HepG2 (cell line): ENCODE data around the gene CIAO3. TPM values are rescaled to one million over a fixed set of nuclear protein-coding genes. Genes with fewer than 3 reads are reported as not detected.
A peak's percentile ranks its signal among the peaks of the same experiment; 100 is the strongest.

ENCODE experiments used
- ATAC-seq: fragments of 200-7000 bp; cut with Tn5 transposase; 3 replicates; pipeline ENCODE4 v1.9.1; 2020; ENCODE audit warnings: mild to moderate bottlenecking, moderate library complexity
- BruUV-seq: library from RNA; stranded (reverse); fragments of 400-500 nt; replicated peaks from 2 replicates; lab custom pipeline; 2021; lab: Mats Ljungman, UMichigan
- CTCF ChIA-PET: fragments of 300-600 bp; formaldehyde crosslinking; extraction: SDS; loops from one replicate; lab custom pipeline; 2021; ENCODE audit warnings: low total read pairs, inconsistent platforms, low intra/inter-chr PET ratio; lab: Yijun Ruan, JAX
- POLR2A ChIA-PET: fragments of 350-600 bp; sonication (Branson Sonifier 250); formaldehyde crosslinking; loops from one replicate; lab custom pipeline; 2020; ENCODE audit warnings: antibody characterized with exemption, inconsistent platforms; lab: Yijun Ruan, JAX
- DNase-seq: peaks from one replicate; pipeline ENCODE4 v3.0.0-alpha.2; 2015; ENCODE audit warnings: low spot score
- FAIRE-seq: peaks from 3 replicates; lab custom pipeline; 2011; peaks lifted over from hg19 to GRCh38; lab: Jason Lieb, UNC
- H2AFZ ChIP-seq: one replicate; pipeline ENCODE4 v1.6.1; 2011; ENCODE audit warnings: low read length, inconsistent platforms
- H3K27ac ChIP-seq: fragments of 300-600 bp; 3 replicates; pipeline ENCODE4 v1.8.0; 2011; ENCODE audit warnings: mixed run types, mild to moderate bottlenecking, mixed read lengths, low read length, inconsistent platforms; ENCODE audit not compliant: insufficient read depth; ENCODE audit errors: extremely low read length
- H3K27me3 ChIP-seq, 2 experiments: fragments of 200-600 bp in 1 of 2; 2 replicates in 1 of 2; 3 replicates in 1 of 2; pipeline versions ENCODE4 v1.6.0 to v1.8.0; 2011; ENCODE audit warnings: low read length in 2 of 2, mild to moderate bottlenecking in 2 of 2, moderate library complexity in 2 of 2, inconsistent platforms in 1 of 2; ENCODE audit not compliant: insufficient read depth in 2 of 2, control insufficient read depth in 1 of 2
- H3K36me3 ChIP-seq, 2 experiments: fragments of 200-600 bp in 1 of 2; replicated peaks in 1 of 2; 2 replicates in 1 of 2; 3 replicates in 1 of 2; pipeline versions ENCODE4 v1.5.1 to v1.8.0; 2011; ENCODE audit warnings: low read length in 2 of 2, inconsistent platforms in 1 of 2; ENCODE audit not compliant: insufficient read depth in 2 of 2, control insufficient read depth in 1 of 2
- H3K4me1 ChIP-seq: 2 replicates; pipeline ENCODE4 v1.5.1; 2012; ENCODE audit warnings: low read length, inconsistent platforms; ENCODE audit not compliant: insufficient read depth
- H3K4me2 ChIP-seq: 2 replicates; pipeline ENCODE4 v1.6.0; 2011; ENCODE audit warnings: low read depth, low read length, inconsistent platforms
- H3K4me3 ChIP-seq, 3 experiments: fragments of 200-600 bp in 1 of 3; sonication (generic), shearing (Covaris generic) in 1 of 3; replicated peaks in 1 of 3; 2 replicates each; pipeline ENCODE4 v1.5.1; 2011 to 2016; ENCODE audit warnings: low read length in 3 of 3, inconsistent platforms in 2 of 3, low read depth in 2 of 3, mild to moderate bottlenecking in 2 of 3, control low read depth in 1 of 3, mixed read lengths in 1 of 3; ENCODE audit not compliant: insufficient read depth in 1 of 3
- H3K79me2 ChIP-seq: one replicate; pipeline ENCODE4 v1.6.1; 2011; ENCODE audit warnings: low read length, inconsistent platforms; ENCODE audit not compliant: insufficient read depth
- H3K9ac ChIP-seq: 2 replicates; pipeline ENCODE4 v1.6.0; 2011; ENCODE audit warnings: mild to moderate bottlenecking, low read depth, low read length, inconsistent platforms; ENCODE audit not compliant: insufficient read depth
- H3K9me3 ChIP-seq: 2 replicates; pipeline ENCODE4 v1.5.1; 2012; ENCODE audit warnings: mild to moderate bottlenecking, low read length
- H4K20me1 ChIP-seq: 2 replicates; pipeline ENCODE4 v1.6.0; 2011; ENCODE audit warnings: inconsistent platforms, mild to moderate bottlenecking, low read length, moderate library complexity; ENCODE audit not compliant: insufficient read depth
- CBX5 ChIP-seq: sonication (generic); formaldehyde crosslinking; IDR thresholded peaks from 2 replicates; pipeline ENCODE4 v1.4.0; 2020; ENCODE audit warnings: missing genetic modification reagents, borderline replicate concordance
- FOXK2 ChIP-seq: fragments of 450-650 bp; IDR thresholded peaks from 2 replicates; pipeline ENCODE4 v1.6.1; 2016
- RBFOX2 ChIP-seq: fragments of 200-400 bp; formaldehyde crosslinking; IDR thresholded peaks from 2 replicates; pipeline ENCODE4 v1.6.1; 2017; ENCODE audit warnings: low read depth, mild to moderate bottlenecking, low read length
- SRSF1 ChIP-seq: fragments of 200-400 bp; formaldehyde crosslinking; optimal IDR thresholded peaks from 2 replicates; pipeline ENCODE3; 2017; ENCODE audit warnings: mild to moderate bottlenecking, low read depth, low read length, moderate library complexity
- ZFP36 ChIP-seq: fragments of 150-350 bp; IDR thresholded peaks from 2 replicates; pipeline ENCODE4 v1.6.1; 2018; ENCODE audit warnings: borderline replicate concordance, low read length, low read depth; ENCODE audit not compliant: partially characterized antibody
- ZNF225 ChIP-seq: sonication (generic); formaldehyde crosslinking; IDR thresholded peaks from 2 replicates; pipeline ENCODE4 v1.4.0; 2020; ENCODE audit warnings: mild to moderate bottlenecking, missing genetic modification reagents
- ZNF841 ChIP-seq: sonication (generic); formaldehyde crosslinking; IDR thresholded peaks from 2 replicates; pipeline ENCODE4 v1.8.1; 2023; ENCODE audit warnings: missing genetic modification reagents, borderline replicate concordance
- WGBS: methylation state at CpG from one replicate; pipeline ENCODE4 v1.1.6; 2017; ENCODE audit warnings: low lambda C conversion rate; 5-methylcytosine and 5-hydroxymethylcytosine counted together
- in situ Hi-C: cut with HindIII; loops from 2 replicates; pipeline ENCODE4 v1.10.0; 2017; ENCODE audit warnings: low pct_unique_long_range_greater_than_20kb; ENCODE audit not compliant: extremely low pct_ligation_motif_present
- intact Hi-C: fragments of 100-400 bp; cut with micrococcal nuclease; formaldehyde crosslinking; loops from one replicate; pipeline ENCODE4 v1.10.0; 2022; ENCODE audit not compliant: unreplicated experiment
- polyA plus RNA-seq, 8 experiments: library from polyadenylated mRNA; depleted of rRNA in 3 of 8; stranded (reverse) in 7 of 8; unstranded in 1 of 8; fragments of >200 nt; fragmentation: Illumina TruSeq in 4 of 8; extraction: Trizol in 4 of 8; gene quantifications; 2 replicates each; pipeline versions ENCODE4 v1.2.1 to v1.2.3, GENCODE V29; 2011 to 2016; ENCODE audit warnings: low read depth in 4 of 8, missing spikeins in 1 of 8, mixed read lengths in 1 of 8; ENCODE audit not compliant: insufficient read depth in 1 of 8
- total RNA-seq, 5 experiments: library from RNA; depleted of rRNA; stranded (reverse); fragments of >200 nt; fragmentation: Illumina TruSeq; extraction: Trizol; gene quantifications; 2 replicates each; pipeline ENCODE4 v1.2.3, GENCODE V29; 2016; ENCODE audit warnings: low read depth in 1 of 5
- TF ChIP-seq, protein P1 (sequence below): fragments of 450-650 bp; IDR thresholded peaks from 2 replicates; pipeline ENCODE4 v1.6.1; 2016
- TF ChIP-seq, protein P2 (sequence below): IDR thresholded peaks from 2 replicates; pipeline ENCODE4 v1.6.1; 2018; ENCODE audit warnings: missing genetic modification reagents, mild to moderate bottlenecking, missing compliant biosample characterization
- TF ChIP-seq, protein P3 (sequence below): IDR thresholded peaks from 2 replicates; pipeline ENCODE4 v1.6.1; 2018; ENCODE audit warnings: missing genetic modification reagents
- TF ChIP-seq, protein P4 (sequence below): sonication (generic); formaldehyde crosslinking; IDR thresholded peaks from 2 replicates; pipeline ENCODE4 v1.4.0; 2020; ENCODE audit warnings: mild to moderate bottlenecking, missing genetic modification reagents
- TF ChIP-seq, protein P5 (sequence below): sonication (generic); formaldehyde crosslinking; IDR thresholded peaks from 2 replicates; pipeline ENCODE4 v1.9.0; 2021; ENCODE audit warnings: missing genetic modification reagents, borderline replicate concordance

Gene CIAO3
- total and polyA plus RNA-seq, 2 of the 13 experiments (the other 11 are each of a cell fraction or from before 2014, with no cell fraction given), result 21.7 to 25.0 TPM

DNA sequence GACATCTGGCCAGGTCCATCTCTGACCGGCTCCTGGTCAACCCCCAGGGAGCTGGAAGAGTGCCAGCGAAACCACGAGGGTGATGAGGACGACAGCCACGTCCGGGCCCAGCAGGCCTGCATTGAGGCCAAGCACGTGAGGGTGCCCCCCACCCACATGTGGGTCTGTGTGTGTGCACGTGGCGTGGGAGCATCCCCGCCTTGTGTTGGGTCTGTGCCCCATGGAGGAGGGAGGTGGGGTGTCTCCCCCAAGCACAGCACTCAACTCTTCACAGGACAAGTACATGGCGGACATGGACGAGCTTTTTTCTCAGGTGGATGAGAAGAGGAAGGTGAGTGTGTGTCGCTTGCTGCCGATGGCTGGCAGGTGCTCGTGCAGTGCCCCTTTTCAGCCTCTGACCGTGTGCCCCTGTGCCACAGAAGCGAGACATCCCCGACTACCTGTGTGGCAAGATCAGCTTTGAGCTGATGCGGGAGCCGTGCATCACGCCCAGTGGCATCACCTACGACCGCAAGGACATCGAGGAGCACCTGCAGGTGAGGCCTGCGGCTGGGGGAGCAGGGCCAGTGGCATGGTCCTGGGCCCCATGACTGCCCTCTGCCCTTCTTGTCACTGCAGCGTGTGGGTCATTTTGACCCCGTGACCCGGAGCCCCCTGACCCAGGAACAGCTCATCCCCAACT lies 58.9 kb downstream of the CIAO3 start (continued):
- TF ChIP-seq, protein P1, sequence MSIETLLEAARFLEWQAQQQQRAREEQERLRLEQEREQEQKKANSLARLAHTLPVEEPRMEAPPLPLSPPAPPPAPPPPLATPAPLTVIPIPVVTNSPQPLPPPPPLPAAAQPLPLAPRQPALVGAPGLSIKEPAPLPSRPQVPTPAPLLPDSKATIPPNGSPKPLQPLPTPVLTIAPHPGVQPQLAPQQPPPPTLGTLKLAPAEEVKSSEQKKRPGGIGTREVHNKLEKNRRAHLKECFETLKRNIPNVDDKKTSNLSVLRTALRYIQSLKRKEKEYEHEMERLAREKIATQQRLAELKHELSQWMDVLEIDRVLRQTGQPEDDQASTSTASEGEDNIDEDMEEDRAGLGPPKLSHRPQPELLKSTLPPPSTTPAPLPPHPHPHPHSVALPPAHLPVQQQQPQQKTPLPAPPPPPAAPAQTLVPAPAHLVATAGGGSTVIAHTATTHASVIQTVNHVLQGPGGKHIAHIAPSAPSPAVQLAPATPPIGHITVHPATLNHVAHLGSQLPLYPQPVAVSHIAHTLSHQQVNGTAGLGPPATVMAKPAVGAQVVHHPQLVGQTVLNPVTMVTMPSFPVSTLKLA, result 0 out of 2 replicates have a peak, but pooled peaks have one; percentile 16
- peak; percentile 44; the same call in 1 of the 2 replicates for TF ChIP-seq RBFOX2
- TF ChIP-seq, protein P2, sequence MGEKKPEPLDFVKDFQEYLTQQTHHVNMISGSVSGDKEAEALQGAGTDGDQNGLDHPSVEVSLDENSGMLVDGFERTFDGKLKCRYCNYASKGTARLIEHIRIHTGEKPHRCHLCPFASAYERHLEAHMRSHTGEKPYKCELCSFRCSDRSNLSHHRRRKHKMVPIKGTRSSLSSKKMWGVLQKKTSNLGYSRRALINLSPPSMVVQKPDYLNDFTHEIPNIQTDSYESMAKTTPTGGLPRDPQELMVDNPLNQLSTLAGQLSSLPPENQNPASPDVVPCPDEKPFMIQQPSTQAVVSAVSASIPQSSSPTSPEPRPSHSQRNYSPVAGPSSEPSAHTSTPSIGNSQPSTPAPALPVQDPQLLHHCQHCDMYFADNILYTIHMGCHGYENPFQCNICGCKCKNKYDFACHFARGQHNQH, result no peak

DNA sequence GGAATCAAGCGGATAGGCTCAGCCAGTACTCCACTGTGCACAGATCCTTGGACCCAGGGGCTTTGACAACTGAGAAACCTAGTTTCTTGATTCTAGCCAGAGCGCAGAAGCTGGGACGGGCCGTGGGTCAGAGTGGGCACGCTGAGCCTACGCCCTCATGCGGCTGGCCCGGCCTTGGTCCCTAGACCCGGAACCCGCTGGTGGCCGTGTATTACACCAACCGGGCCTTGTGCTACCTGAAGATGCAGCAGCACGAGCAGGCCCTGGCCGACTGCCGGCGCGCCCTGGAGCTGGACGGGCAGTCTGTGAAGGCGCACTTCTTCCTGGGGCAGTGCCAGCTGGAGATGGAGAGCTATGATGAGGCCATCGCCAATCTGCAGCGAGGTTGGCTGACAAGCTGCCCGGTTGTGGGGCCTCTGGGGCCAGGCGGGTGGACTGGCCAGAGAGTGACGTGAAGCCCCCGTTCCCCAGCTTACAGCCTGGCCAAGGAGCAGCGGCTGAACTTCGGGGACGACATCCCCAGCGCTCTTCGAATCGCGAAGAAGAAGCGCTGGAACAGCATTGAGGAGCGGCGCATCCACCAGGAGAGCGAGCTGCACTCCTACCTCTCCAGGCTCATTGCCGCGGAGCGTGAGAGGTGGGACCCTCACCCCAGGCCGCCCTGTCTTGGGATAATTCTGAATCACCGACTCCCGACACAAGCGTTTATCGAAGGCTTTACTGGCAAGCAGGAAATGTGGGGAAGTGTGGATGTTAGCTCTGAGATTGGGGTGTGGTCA lies 59.6 kb downstream of the CIAO3 start:
- ChIA-PET CTCF (interaction anchor here (0.8 kb wide), 1 partner anchor 13 kb away, joined by 3 read pairs; the partner anchor contains the start of gene RHOT2), POLR2A (interaction anchor here (0.6 to 4.4 kb wide), 7 partner anchors 8 to 311 kb away, joined by 3 to 34 read pairs (median 5); partner anchors contain the start of genes METRN, MRPL28, RHOT2 and WDR24)
- WGBS, result 53% methylated on average over 34 of the region's 44 CpGs
- Histone ChIP-seq H3K36me3 (peaks cover 8 to 17% of the 10 kb centered on the region in 2 experiments; a peak in 4 of 5 replicates), H3K4me3 (peak overlapping the region; percentile 72 to 88 (median 85)), H3K9me3 (no peaks in the 10 kb centered on the region), H2AFZ (no peak overlapping the region), H3K9ac (peak overlapping the region; percentile 82), H3K4me2 (peak overlapping the region; percentile 80), H4K20me1 (0 out of 2 replicates have a peak, but pooled peaks cover 3% of the 10 kb centered on the region), H3K27ac (peak overlapping the region; percentile 76), H3K79me2 (peaks cover 16% of the 10 kb centered on the region), H3K27me3 (no peaks in the 10 kb centered on the region; a peak in 1 of 5 replicates), H3K4me1 (peaks cover 33% of the 10 kb centered on the region)
- in situ Hi-C loops (no loop called here), intact Hi-C loops (no loop called here)
- no TSS peak for BruUV-seq
- FAIRE-seq (no peak), DNase-seq (peak; percentile 49), ATAC-seq (peak; percentile 14)
- TF ChIP-seq ZNF225 (CRISPR knock-in tag) (peak; percentile 30; the same call in 1 of the 2 replicates), ZNF841 (CRISPR knock-in tag) (no peak), FOXK2 (no peak), SRSF1 (no peak), CBX5 (no peak), ZFP36 (no peak)
- TF ChIP-seq, protein P3, sequence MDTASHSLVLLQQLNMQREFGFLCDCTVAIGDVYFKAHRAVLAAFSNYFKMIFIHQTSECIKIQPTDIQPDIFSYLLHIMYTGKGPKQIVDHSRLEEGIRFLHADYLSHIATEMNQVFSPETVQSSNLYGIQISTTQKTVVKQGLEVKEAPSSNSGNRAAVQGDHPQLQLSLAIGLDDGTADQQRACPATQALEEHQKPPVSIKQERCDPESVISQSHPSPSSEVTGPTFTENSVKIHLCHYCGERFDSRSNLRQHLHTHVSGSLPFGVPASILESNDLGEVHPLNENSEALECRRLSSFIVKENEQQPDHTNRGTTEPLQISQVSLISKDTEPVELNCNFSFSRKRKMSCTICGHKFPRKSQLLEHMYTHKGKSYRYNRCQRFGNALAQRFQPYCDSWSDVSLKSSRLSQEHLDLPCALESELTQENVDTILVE (CRISPR knock-in tag), result no peak
- TF ChIP-seq, protein P4, sequence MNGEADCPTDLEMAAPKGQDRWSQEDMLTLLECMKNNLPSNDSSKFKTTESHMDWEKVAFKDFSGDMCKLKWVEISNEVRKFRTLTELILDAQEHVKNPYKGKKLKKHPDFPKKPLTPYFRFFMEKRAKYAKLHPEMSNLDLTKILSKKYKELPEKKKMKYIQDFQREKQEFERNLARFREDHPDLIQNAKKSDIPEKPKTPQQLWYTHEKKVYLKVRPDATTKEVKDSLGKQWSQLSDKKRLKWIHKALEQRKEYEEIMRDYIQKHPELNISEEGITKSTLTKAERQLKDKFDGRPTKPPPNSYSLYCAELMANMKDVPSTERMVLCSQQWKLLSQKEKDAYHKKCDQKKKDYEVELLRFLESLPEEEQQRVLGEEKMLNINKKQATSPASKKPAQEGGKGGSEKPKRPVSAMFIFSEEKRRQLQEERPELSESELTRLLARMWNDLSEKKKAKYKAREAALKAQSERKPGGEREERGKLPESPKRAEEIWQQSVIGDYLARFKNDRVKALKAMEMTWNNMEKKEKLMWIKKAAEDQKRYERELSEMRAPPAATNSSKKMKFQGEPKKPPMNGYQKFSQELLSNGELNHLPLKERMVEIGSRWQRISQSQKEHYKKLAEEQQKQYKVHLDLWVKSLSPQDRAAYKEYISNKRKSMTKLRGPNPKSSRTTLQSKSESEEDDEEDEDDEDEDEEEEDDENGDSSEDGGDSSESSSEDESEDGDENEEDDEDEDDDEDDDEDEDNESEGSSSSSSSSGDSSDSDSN (CRISPR knock-in tag), result peak; percentile 48; the same call in 1 of the 2 replicates
- TF ChIP-seq, protein P5, sequence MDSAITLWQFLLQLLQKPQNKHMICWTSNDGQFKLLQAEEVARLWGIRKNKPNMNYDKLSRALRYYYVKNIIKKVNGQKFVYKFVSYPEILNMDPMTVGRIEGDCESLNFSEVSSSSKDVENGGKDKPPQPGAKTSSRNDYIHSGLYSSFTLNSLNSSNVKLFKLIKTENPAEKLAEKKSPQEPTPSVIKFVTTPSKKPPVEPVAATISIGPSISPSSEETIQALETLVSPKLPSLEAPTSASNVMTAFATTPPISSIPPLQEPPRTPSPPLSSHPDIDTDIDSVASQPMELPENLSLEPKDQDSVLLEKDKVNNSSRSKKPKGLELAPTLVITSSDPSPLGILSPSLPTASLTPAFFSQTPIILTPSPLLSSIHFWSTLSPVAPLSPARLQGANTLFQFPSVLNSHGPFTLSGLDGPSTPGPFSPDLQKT (CRISPR knock-in tag), result no peak
